Activated T-helper 1 cell treated with anti-CD3 and anti-CD28 coated beads, Interleukin-2, amount 50 U/mL, for 16 hours (primary cell): ENCODE measurements around the gene FAT2.

Source experiments
- DNase-seq, 2 donors: peaks; one replicate each; pipeline ENCODE4 v3.0.0-alpha.2; 2020; ENCODE audit warnings: low read depth in 1 of 2, low spot score in 1 of 2

FAT2 gene

DNA sequence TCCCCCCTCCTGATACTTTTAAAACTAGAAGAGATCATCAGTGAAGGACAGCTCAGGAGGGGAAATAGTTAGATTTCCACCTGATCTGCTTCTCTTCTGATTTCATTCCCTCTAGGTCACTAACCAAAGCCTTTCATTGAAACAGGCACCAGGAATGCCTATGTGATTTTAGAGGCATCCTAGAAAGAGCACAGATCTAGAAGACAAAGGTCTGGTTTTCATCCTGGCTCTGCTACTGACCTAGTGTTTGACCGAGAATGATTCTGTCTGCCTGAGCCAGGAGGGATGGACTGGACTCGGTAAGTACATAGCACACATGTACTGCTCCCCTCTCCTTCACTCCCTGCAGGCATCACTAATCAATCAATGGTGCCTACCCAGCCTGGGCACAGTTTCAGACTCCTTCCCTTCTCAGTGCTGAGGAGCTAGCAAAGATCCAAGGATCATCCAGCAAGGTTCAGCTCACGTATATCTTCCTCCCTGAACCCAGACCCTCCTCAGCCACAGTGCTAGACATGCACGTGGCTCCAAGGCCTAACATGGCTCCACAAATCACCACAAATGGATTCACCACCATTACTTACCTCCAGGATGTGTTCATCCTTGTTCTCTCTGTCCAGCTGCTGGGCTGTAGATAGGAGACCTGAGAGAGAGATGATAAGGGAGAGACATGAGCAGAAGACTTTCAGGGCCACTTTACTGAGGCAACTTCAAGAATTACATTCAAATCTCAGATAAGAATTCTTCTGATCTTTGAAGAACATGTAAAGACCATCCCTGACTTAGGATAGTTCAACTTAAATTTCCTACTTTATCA lies 35.2 kb downstream of the FAT2 start:
- DNase-seq: no peak

DNA sequence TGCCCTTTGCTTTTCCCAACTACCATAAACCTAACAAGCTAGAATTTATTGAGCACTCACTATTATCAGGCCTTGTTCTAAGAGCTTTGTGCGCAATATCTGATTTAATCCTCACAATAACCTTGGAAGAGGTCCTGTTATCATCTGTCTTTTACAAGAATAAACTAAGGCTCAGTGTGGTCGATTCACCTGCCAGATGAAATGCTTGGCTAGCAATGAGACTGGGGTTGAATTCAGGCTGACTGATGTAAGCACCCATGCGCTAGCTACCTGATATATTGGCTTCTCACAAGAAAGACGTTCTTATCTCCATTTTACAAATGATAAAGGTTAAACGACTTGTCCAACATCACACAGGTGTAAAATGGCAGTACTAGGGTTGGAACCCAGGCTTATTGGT lies 37.4 kb downstream of the FAT2 start:
- no peak for DNase-seq

DNA sequence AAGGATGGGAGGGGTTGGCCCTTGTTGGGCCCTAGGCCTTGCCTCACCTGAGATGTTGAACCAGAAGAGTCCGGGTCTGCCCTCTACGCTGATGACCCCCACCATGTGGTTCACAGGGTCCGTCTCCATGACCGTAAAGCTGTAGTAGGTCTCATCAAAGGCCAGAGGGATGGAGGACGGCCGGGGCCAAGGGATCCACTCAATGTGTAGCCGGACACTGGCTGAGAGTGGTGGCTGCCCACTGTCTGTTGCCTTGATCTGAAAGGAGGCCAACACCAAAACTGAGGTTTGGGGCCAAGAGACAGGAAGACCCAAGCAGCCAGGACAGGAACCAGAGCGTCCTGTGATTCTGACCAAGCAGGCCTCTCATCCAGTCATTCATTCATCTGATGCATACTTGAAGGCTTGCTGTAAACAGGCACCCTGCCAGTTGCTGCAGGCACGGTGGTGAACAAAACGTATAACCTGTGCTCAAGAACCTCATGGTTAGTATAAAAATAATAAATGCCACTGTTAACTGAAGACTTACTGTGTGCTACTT lies 37.9 kb downstream of the FAT2 start:
- DNase-seq: no peak

DNA sequence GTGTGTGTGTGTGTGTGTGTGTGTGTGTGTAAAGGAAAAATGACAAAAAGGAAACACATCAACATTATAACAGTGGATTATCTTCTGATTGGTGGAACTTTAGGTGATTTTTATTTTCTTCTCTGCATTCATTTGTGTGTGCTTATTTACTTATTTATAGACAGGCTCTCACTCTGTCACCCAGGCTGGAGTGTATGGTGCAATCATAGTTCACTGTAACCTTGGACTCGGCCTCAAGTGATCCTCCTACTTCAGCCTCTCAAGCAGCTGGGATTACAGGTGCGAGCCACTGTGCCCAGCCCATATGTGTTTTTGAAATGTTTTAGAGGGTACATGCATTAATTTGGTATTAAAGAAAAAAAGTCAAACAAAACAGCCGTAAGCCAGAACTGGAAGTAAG lies 39.1 kb downstream of the FAT2 start:
- DNase-seq: no peak

DNA sequence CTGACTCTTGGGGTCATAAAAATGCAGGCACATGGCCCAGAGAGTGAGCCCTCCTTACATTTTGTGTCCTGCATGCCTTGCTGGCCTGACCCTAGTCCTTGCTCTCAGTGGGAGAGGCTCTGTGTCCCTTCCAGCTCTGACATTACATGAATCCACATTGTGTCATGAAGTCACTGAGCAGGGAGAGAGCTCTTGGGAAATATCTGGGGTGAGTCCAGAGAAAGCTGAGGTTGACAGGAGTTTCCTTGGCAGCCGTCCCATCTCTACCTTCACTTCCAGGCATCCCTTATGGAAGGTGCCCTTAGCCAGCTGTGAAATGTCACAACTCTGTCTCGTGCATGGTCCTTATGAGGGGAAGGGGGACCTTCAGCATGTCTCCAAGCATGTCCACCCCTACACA lies 41.0 kb downstream of the FAT2 start:
- DNase-seq: no peak

DNA sequence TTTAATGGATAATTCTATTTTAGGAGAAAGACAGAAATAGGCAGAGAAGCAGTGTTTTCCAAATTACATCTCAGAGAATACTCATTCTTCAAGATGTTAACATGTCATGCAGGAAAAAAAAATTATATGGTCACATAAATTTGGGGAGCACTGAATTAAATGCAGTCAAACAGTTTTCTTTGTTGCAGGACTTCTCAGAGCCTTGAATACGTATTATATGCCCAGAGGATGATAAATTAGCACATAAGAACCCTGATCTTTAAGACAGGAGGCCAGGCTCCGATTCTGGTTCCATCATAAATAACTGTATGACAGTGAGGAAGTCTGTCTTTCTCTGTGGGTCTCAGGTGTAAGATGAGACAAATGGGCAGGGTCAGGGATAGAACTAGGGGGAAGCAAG lies 41.4 kb downstream of the FAT2 start:
- DNase-seq: no peak

DNA sequence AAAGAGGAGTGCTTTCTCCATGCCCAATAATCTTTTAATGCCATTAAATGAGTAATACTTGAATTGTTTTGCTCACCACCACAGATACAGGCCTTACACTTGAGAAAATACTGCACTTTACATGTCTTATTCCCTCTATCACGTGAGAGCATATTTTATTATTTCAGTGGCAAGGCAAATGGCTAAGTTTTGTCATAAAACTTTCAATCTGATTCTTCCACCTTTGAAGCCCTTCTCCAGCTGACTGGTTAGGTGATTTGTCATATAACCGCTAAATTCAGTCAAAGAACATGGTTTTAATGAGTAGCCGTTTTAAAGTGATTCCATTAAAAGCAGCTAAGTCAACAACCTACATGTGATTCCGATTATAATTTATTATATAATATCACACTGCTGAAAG lies 43.8 kb downstream of the FAT2 start:
- DNase-seq: no peak

DNA sequence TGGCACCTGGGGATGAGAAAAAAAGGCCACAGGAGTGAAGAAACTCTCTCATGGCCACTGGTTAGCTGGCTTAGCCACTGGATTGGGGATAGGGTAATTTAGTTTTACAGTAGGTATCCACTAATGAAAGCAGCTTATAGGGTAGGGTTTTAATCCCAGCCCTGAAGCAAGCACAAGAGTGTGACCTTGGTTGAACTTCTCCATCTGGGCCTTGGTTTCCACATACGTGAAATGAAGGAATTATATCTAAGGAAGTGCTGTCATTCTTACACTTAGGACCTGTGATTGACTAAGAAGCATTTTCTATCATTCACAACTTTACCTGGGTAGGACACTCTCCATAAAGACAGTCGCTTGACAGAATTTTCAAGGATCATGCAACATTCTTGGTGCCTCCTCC lies 49.6 kb downstream of the FAT2 start:
- DNase-seq: no peak
